ENCODE measurements around the gene ETNPPL. TPM values are rescaled to one million over a fixed set of nuclear protein-coding genes. Genes with fewer than 3 reads are reported as not detected.

ETNPPL gene
- total RNA-seq, 1 donor from 2014 or later, result not detected

GRCh38 chr4:108763226-108763593 is 357 bp upstream of the ETNPPL start:
- no peak for TF ChIP-seq CTCF (conservative IDR thresholded peaks at IDR 0.05; ENCODE audit: low read depth, low read length)
- no peak for DNase-seq (ENCODE audit: low read depth)
- peak overlapping the region; percentile 58 for H3K4me3 ChIP-seq (ENCODE audit: low read depth, low read length)

- DNase-seq (ENCODE audit: low read depth), result no peak
- H3K4me3 ChIP-seq (ENCODE audit: low read depth, low read length), result no peak overlapping the region
- TF ChIP-seq CTCF (conservative IDR thresholded peaks at IDR 0.05; ENCODE audit: low read depth, low read length), result no peak
These were observed 4.4 kb downstream of the ETNPPL start for GRCh38 chr4:108758498-108758897.

GRCh38 chr4:108754327-108754726 is 8.5 kb downstream of the ETNPPL start:
- no peak for TF ChIP-seq CTCF (conservative IDR thresholded peaks at IDR 0.05; ENCODE audit: low read depth, low read length)
- no peak for DNase-seq (ENCODE audit: low read depth)
- no peak overlapping the region for H3K4me3 ChIP-seq (ENCODE audit: low read depth, low read length)

- H3K4me3 ChIP-seq (ENCODE audit: low read depth, low read length), result no peak overlapping the region
- no peak for DNase-seq (ENCODE audit: low read depth)
- no peak for TF ChIP-seq CTCF (conservative IDR thresholded peaks at IDR 0.05; ENCODE audit: low read depth, low read length)
These were observed 11.5 kb downstream of the ETNPPL start for GRCh38 chr4:108751321-108751720.

- H3K4me3 ChIP-seq (ENCODE audit: low read depth, low read length), result no peak overlapping the region
- TF ChIP-seq CTCF (conservative IDR thresholded peaks at IDR 0.05; ENCODE audit: low read depth, low read length), result peak; percentile 14
These were observed 13.7 kb downstream of the ETNPPL start for GRCh38 chr4:108749119-108749518.

GRCh38 chr4:108746511-108746910 is 16.3 kb downstream of the ETNPPL start:
- no peak overlapping the region for H3K4me3 ChIP-seq (ENCODE audit: low read depth, low read length)
- no peak for TF ChIP-seq CTCF (conservative IDR thresholded peaks at IDR 0.05; ENCODE audit: low read depth, low read length)
- no peak for DNase-seq (ENCODE audit: low read depth)

More at GRCh38 chr4:108749119-108749518, 13.7 kb downstream of the ETNPPL start:
- no peak for DNase-seq (ENCODE audit: low read depth)

- H3K4me3 ChIP-seq (ENCODE audit: low read depth, low read length), result no peak overlapping the region
- TF ChIP-seq CTCF (conservative IDR thresholded peaks at IDR 0.05; ENCODE audit: low read depth, low read length), result no peak
- DNase-seq (ENCODE audit: low read depth), result no peak
These were observed 18.5 kb downstream of the ETNPPL start for GRCh38 chr4:108744307-108744706.

Data from epithelial cell of proximal tubule (primary cell).